PC-9 (cell line): ENCODE data around the gene FARP1. TPM values are rescaled to one million over a fixed set of nuclear protein-coding genes. Genes with fewer than 3 reads are reported as not detected.

Source experiments
- BruUV-seq: library from RNA; stranded (reverse); fragments of 400-500 nt; replicated peaks from 2 replicates; lab custom pipeline; 2021; lab: Mats Ljungman, UMichigan
- CTCF ChIA-PET: fragments of 300-600 bp; sonication (Branson Sonifier 250); formaldehyde crosslinking; loops from one replicate; lab custom pipeline; 2022; ENCODE audit warnings: antibody characterized with exemption; lab: Charles Lee
- POLR2A ChIA-PET: fragments of 300-600 bp; sonication (Branson Sonifier 250); formaldehyde crosslinking; loops from one replicate; lab custom pipeline; 2022; ENCODE audit warnings: antibody characterized with exemption; ENCODE audit not compliant: unreplicated experiment; lab: Charles Lee
- DNase-seq, 2 experiments: peaks; one replicate each; pipeline versions ENCODE4 v3.0.0 to v3.0.0-alpha.2; 2015 to 2022; ENCODE audit warnings: mixed read lengths in 1 of 2
- H2AFZ ChIP-seq: fragments of 200-600 bp; sonication (generic); 2 replicates; pipeline ENCODE4 v1.8.1; 2017; ENCODE audit warnings: antibody characterized with exemption
- H3F3A ChIP-seq: fragments of 200-600 bp; sonication (generic); 2 replicates; pipeline ENCODE4 v1.8.1; 2017; ENCODE audit warnings: antibody characterized with exemption, mild to moderate bottlenecking, low read depth; ENCODE audit not compliant: insufficient read depth
- H3K27ac ChIP-seq: fragments of 200-600 bp; sonication (generic); 2 replicates; pipeline ENCODE4 v1.6.1; 2016; ENCODE audit warnings: mixed run types
- H3K27me3 ChIP-seq: fragments of 200-600 bp; sonication (generic); 2 replicates; pipeline ENCODE4 v1.6.1; 2016; ENCODE audit warnings: low read depth, mixed run types; ENCODE audit not compliant: insufficient read depth
- H3K36me3 ChIP-seq: fragments of 200-600 bp; sonication (generic); 2 replicates; pipeline ENCODE4 v1.6.1; 2016; ENCODE audit warnings: low read depth, mixed run types
- H3K4me1 ChIP-seq: fragments of 200-600 bp; sonication (generic); replicated peaks from 2 replicates; pipeline ENCODE4 v1.6.1; 2016; ENCODE audit warnings: mixed run types; ENCODE audit not compliant: insufficient read depth
- H3K4me2 ChIP-seq: fragments of 200-600 bp; sonication (generic); 2 replicates; pipeline ENCODE4 v1.6.1; 2017; ENCODE audit warnings: mixed run types
- H3K4me3 ChIP-seq: fragments of 200-600 bp; sonication (generic); 2 replicates; pipeline ENCODE4 v1.6.1; 2016; ENCODE audit warnings: mixed run types
- H3K79me2 ChIP-seq: fragments of 200-600 bp; sonication (generic); 2 replicates; pipeline ENCODE4 v1.6.1; 2017; ENCODE audit warnings: low read depth, mixed run types
- H3K9me2 ChIP-seq: fragments of 200-600 bp; sonication (generic); 2 replicates; pipeline ENCODE4 v1.8.1; 2017; ENCODE audit warnings: mild to moderate bottlenecking; ENCODE audit not compliant: insufficient read depth
- H3K9me3 ChIP-seq: fragments of 200-600 bp; sonication (generic); 2 replicates; pipeline ENCODE4 v1.8.1; 2016; ENCODE audit warnings: low read depth; ENCODE audit not compliant: insufficient read depth
- H4K20me1 ChIP-seq: fragments of 200-600 bp; sonication (generic); 2 replicates; pipeline ENCODE4 v1.8.1; 2017; ENCODE audit not compliant: insufficient read depth
- EZH2 ChIP-seq: fragments of 200-600 bp; sonication (generic); IDR thresholded peaks from 2 replicates; pipeline ENCODE4 v1.8.0; 2017; ENCODE audit warnings: antibody characterized with exemption, low read depth
- intact Hi-C: fragments of 100-400 bp; cut with micrococcal nuclease; formaldehyde crosslinking; loops from one replicate; pipeline ENCODE4 v1.10.0; 2022; ENCODE audit not compliant: unreplicated experiment
- total RNA-seq: library from RNA; stranded (reverse); gene quantifications from 2 replicates; pipeline ENCODE4 v1.2.3, GENCODE V29; 2021
- TF ChIP-seq, protein P1 (sequence below): fragments of 200-600 bp; sonication (generic); conservative IDR thresholded peaks from 2 replicates; pipeline ENCODE4 v1.6.1; 2017; ENCODE audit warnings: mixed run types, antibody characterized with exemption, mild to moderate bottlenecking, moderate library complexity

Gene FARP1
- total RNA-seq, 1 experiment from 2014 or later: 62.1 TPM

DNA sequence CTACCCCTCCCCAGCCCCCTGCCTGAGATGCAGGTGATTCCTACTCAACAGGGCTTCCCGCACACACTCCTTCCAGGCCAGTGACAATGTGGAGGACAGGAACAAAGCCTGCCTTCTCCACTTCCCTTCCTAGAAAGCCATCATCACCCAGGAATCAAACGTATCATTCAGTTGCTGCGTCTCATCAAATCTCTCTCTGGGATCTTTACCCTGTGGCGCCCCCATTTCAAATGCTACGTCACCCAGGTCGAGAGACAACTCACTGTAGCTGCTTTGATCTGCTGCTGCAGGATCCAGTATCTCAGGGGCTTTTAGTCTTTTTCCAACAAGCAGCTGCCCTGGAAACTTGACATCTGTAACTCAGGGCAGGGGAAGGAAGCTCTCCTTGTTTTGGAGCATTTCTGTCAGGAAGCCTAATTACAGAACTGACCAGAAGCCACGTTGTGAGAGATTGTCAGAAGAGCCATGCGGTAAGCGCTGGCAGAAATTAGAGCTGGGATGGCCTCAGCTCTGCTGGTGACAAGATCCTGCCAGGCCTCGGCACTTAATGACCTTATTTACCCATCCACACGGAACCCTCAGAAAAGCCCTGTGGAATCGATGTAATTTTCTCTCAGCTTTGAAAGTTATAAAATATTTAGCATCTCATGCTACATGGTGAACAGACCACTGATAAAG is 293.5 kb downstream of the FARP1 start:
- Histone ChIP-seq H3K9me2 (no peaks in the 10 kb centered on the region), H3K79me2 (no peaks in the 10 kb centered on the region), H3K4me1 (no peaks in the 10 kb centered on the region), H3K27ac (no peak overlapping the region), H3K36me3 (no peaks in the 10 kb centered on the region), H4K20me1 (no peaks in the 10 kb centered on the region), H3K27me3 (no peaks in the 10 kb centered on the region), H3K4me3 (no peak overlapping the region), H2AFZ (no peak overlapping the region), H3K9me3 (no peaks in the 10 kb centered on the region), H3F3A (peaks cover 3% of the 10 kb centered on the region; the same call in 1 of the 2 replicates), H3K4me2 (no peak overlapping the region)
- no TSS peak for BruUV-seq
- TF ChIP-seq, protein P1, sequence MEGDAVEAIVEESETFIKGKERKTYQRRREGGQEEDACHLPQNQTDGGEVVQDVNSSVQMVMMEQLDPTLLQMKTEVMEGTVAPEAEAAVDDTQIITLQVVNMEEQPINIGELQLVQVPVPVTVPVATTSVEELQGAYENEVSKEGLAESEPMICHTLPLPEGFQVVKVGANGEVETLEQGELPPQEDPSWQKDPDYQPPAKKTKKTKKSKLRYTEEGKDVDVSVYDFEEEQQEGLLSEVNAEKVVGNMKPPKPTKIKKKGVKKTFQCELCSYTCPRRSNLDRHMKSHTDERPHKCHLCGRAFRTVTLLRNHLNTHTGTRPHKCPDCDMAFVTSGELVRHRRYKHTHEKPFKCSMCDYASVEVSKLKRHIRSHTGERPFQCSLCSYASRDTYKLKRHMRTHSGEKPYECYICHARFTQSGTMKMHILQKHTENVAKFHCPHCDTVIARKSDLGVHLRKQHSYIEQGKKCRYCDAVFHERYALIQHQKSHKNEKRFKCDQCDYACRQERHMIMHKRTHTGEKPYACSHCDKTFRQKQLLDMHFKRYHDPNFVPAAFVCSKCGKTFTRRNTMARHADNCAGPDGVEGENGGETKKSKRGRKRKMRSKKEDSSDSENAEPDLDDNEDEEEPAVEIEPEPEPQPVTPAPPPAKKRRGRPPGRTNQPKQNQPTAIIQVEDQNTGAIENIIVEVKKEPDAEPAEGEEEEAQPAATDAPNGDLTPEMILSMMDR: no peak
- TF ChIP-seq EZH2: no peak
- ChIA-PET POLR2A (no interaction called here), CTCF (no interaction called here)
- no peak for DNase-seq
- intact Hi-C loops: no loop called here

DNA sequence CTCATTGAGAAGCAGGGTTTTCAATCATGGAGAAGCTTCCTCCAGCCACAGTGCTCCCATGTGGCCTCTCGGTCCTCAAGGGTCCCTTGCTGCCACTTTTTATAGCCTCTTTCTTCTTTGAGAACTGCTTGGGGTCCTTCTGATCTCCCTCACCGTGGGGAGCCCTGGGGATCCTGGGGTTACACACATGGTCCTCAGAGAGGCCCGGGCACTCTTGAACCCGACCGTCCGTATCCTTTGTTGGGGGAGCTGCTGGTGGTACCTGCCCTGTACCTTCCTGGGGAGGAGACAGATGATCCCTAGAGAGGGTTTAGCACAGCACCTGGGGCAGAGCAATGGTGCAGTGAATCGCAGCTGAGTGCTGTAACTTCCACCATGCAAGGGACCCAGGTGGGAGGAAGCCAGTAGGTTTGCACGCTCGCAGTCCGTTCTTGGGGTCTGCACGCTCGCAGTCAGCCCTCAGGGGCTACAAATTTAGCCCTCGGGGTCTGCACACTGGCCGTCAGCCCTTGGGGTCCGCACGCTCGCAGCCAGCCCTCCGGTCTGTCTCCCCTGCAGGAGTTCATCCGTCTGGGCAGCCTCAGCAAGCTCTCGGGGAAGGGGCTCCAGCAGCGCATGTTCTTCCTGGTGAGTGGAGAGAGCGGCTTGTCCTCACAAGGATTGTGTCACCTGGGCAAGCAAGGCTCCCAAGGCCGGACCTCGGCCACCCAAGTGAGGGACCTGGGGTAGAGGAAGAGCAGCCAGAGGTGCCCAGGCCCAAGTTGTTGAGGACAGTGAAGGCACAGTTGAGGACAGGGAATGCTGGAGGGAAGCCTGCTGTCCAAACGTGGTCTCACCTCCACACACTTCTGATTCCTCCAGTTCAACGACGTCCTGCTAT is 295.6 kb downstream of the FARP1 start:
- intact Hi-C loops: no loop called here
- CTCF ChIA-PET: no interaction called here
- DNase-seq: no peak
- Histone ChIP-seq H4K20me1 (no peaks in the 10 kb centered on the region), H3K27ac (no peak overlapping the region), H2AFZ (no peak overlapping the region), H3K4me1 (no peaks in the 10 kb centered on the region), H3K4me2 (no peak overlapping the region), H3K79me2 (no peaks in the 10 kb centered on the region), H3K9me2 (no peaks in the 10 kb centered on the region), H3K4me3 (no peak overlapping the region), H3K9me3 (no peaks in the 10 kb centered on the region), H3K27me3 (no peaks in the 10 kb centered on the region), H3K36me3 (no peaks in the 10 kb centered on the region), H3F3A (peaks cover 3% of the 10 kb centered on the region)
- BruUV-seq: no TSS peak
- POLR2A ChIA-PET: no interaction called here
- TF ChIP-seq, protein P1: no peak
- no peak for TF ChIP-seq EZH2

GRCh38 chr13:98439126-98439828 is 296.4 kb downstream of the FARP1 start:
- intact Hi-C loops: no loop called here
- ChIA-PET POLR2A (no interaction called here), CTCF (no interaction called here)

More at GRCh38 chr13:98439126-98439828, 296.4 kb downstream of the FARP1 start:
- H4K20me1 ChIP-seq: no peaks in the 10 kb centered on the region
- TF ChIP-seq EZH2: no peak
- TF ChIP-seq, protein P1: no peak
- no peak for DNase-seq
- no peak overlapping the region for H3K4me3 ChIP-seq
- H3K9me2 ChIP-seq: no peaks in the 10 kb centered on the region
- no peaks in the 10 kb centered on the region for H3K4me1 ChIP-seq
- H3K9me3 ChIP-seq: no peaks in the 10 kb centered on the region
- no peaks in the 10 kb centered on the region for H3K79me2 ChIP-seq
- H3K4me2 ChIP-seq: no peak overlapping the region
- peaks cover 3% of the 10 kb centered on the region for H3F3A ChIP-seq
- H3K27ac ChIP-seq: no peak overlapping the region
- no peaks in the 10 kb centered on the region for H3K36me3 ChIP-seq
- H2AFZ ChIP-seq: no peak overlapping the region
- BruUV-seq: no TSS peak
- no peaks in the 10 kb centered on the region for H3K27me3 ChIP-seq
